BLaER1 treated with 17β-estradiol and CSF1 and Interleukin-3, amounts not matched to agents 10 nM and 100 nM (cell line): ENCODE data around the gene LIMS1.
"Not testable (repeated sequence)": the region's sequence is repeated elsewhere in the genome, so short reads cannot be mapped to it uniquely, and the experiment has no call there.

ENCODE experiments used
- H3K27ac ChIP-seq, 11 experiments: shearing (Covaris generic); formaldehyde crosslinking; 2 replicates each; pipeline ENCODE4 v1.8.1; 2022
- H3K27me3 ChIP-seq, 11 experiments: shearing (Covaris generic); formaldehyde crosslinking; 2 replicates each; pipeline ENCODE4 v1.8.1; 2022
- H3K36me3 ChIP-seq, 11 experiments: shearing (Covaris generic); formaldehyde crosslinking; 2 replicates each; pipeline ENCODE4 v1.8.1; 2022
- H3K4me1 ChIP-seq, 10 experiments: shearing (Covaris generic); formaldehyde crosslinking; 2 replicates each; pipeline ENCODE4 v1.8.1; 2022
- H3K4me2 ChIP-seq, 11 experiments: shearing (Covaris generic); formaldehyde crosslinking; 2 replicates each; pipeline ENCODE4 v1.8.1; 2022
- H3K4me3 ChIP-seq, 10 experiments: shearing (Covaris generic); formaldehyde crosslinking; 2 replicates each; pipeline ENCODE4 v1.8.1; 2022
- H3K9ac ChIP-seq, 11 experiments: shearing (Covaris generic); formaldehyde crosslinking; 2 replicates each; pipeline ENCODE4 v1.8.1; 2022
- H3K9me3 ChIP-seq, 11 experiments: shearing (Covaris generic); formaldehyde crosslinking; replicated peaks in 1 of 11; 2 replicates each; pipeline ENCODE4 v1.8.1; 2022
- H4K20me1 ChIP-seq, 11 experiments: shearing (Covaris generic); formaldehyde crosslinking; 2 replicates each; pipeline ENCODE4 v1.8.1; 2022
- Cebpa-rat ChIP-seq, 11 experiments: shearing (Covaris generic); IDR thresholded peaks; 2 replicates each; pipeline ENCODE4 v1.8.1; 2022

LIMS1 gene

DNA sequence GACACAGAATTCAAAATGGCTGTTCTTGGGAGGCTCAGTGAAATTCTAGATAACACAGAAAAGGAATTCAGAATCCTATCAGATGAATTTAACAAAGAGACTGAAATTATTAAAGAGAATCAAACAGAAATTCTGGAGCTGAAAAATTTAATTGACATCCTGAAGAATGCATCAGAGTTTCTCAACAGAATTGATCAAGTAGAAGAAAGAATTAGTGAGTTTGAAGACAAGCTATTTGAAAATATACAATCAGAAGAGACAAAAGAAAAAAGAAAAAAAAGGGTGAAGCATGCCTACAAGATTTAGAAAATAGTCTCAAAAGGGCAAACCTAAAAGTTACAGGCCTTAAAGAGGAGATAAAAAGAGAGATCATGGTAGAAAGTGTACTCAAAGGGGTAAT lies 173.0 kb downstream of the LIMS1 start:
- Histone ChIP-seq H3K36me3 (no peaks in the 10 kb centered on the region), H3K4me2 (no peak overlapping the region), H3K4me3 (no peak overlapping the region), H3K9ac (no peak overlapping the region), H3K27me3 (no peaks in the 10 kb centered on the region), H3K4me1 (peaks cover under 1 to 7% (median 2%) of the 10 kb centered on the region in 10 experiments; a peak in 18 of 20 replicates), H3K9me3 (peaks cover 20 to 34% (median 30%) of the 10 kb centered on the region in 11 experiments), H3K27ac (no peak overlapping the region), H4K20me1 (no peaks in the 10 kb centered on the region)
- no peak for TF ChIP-seq Cebpa-rat (IDR thresholded peaks at IDR 0.05)

DNA sequence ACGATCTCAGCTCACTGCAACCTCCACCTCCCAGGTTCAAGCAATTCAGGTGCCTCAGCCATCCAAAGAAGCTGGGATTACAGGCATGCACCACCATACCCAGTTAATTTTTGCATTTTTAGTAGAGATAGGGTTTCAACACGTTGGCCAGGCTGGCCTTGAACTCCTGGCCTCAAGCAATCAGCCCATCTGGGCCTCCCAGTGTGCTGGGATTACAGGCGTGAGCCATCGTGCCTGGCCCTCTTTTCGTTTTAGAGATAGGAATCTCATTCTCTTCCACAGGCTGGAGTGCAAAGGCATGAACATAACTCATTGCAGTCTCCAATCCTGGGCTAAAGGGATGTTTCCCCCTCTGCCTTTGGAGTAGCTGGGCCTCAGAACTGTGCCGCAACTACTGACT lies 182.7 kb downstream of the LIMS1 start:
- H3K4me3 ChIP-seq, H3K9ac ChIP-seq, H3K27me3 ChIP-seq, H3K36me3 ChIP-seq, H3K27ac ChIP-seq, H3K4me2 ChIP-seq, H3K9me3 ChIP-seq: not testable (repeated sequence)
- H4K20me1 ChIP-seq, result peaks cover 4 to 16% (median 12%) of the 10 kb centered on the region in 11 experiments; a peak in 16 of 22 replicates
- peaks cover 10 to 19% (median 15%) of the 10 kb centered on the region in 10 experiments for H3K4me1 ChIP-seq

DNA sequence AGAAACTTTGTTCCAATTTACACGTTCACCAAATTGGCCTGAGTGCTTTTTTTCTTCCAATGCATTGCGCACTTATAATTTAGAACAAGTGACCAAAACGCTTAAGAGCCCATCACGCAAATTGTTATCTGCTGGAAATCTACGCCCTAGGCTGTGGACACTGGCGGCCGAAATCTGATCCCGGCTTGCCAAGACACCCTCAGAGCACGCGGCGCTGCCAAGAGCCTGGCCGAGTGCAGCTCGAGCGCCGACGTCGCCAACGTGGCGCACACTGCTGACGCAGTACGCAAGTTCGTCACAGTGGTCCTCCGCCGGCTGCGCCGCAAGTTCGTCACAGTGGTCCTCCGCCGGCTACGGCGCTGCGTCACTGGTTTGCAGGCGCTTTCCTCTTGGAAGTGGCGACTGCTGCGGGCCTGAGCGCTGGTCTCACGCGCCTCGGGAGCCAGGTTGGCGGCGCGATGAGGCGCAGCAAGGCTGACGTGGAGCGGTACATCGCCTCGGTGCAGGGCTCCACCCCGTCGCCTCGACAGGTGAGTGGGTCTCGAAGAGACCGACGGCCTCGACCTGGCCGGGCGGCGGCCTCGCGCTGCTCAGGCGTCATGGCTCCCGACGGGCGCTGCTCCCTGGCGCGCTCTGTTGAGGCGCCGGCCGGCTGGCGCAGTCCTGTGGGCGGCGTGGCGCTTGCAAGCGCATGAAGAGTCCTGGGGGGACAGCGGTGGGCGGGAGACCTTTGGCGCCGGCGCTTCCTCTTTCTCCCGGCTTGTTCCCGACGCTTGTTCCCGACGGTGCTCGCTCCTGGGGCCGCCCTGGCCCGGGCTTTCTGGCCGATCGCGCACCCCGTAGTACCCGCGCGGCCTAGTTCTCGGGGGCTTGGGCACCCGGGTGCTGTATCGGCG lies 185.1 kb downstream of the LIMS1 start, which contains the start of gene RANBP2:
TSS of gene RANBP2 (plus strand) at position 334 of the 896 bp plus-strand sequence. CDS start at position 459, 125 bp downstream.
- Histone ChIP-seq H3K27me3 (no peaks in the 10 kb centered on the region), H3K4me1 (peaks cover 23 to 38% (median 30%) of the 10 kb centered on the region in 10 experiments), H3K9ac (peak within 1 kb of the TSS; percentile 88 to 97 (median 93)), H4K20me1 (peaks cover 20 to 39% (median 29%) of the 10 kb centered on the region in 11 experiments; a peak in 21 of 22 replicates), H3K36me3 (no peaks in the 10 kb centered on the region), H3K9me3 (no peaks in the 10 kb centered on the region), H3K4me2 (peak within 1 kb of the TSS; percentile 76 to 92 (median 90)), H3K4me3 (peak within 1 kb of the TSS; percentile 71 to 98 (median 88)), H3K27ac (peak within 1 kb of the TSS; percentile 85 to 95 (median 90))
- TF ChIP-seq Cebpa-rat (IDR thresholded peaks at IDR 0.05), result no peak

DNA sequence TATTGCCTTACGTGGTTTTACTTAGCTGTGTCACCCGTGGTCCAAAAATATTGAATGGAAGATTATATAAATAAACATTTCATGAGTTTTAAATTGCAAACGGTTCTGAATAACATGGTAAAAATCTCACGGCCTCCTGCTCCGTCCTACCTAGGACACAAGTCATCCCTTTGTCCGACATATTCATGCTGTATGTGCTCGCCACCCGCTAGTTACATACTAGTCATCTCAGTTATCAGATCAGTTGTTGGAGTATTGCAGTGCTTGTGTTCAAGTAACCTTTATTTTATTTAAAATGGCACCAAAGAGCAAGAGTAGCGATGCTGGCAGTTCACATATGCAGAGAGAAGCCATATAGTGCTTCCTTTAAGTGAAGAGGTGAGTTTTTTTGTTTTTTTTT lies 191.8 kb downstream of the LIMS1 start:
- H3K27ac ChIP-seq, H3K9me3 ChIP-seq, H3K9ac ChIP-seq, H3K36me3 ChIP-seq, H3K4me3 ChIP-seq, H3K27me3 ChIP-seq: not testable (repeated sequence)
- H4K20me1 ChIP-seq, result peaks cover 45 to 85% (median 70%) of the 10 kb centered on the region in 11 experiments; a peak in 21 of 22 replicates
- H3K4me2 ChIP-seq, result peak overlapping the region in 3 of 11 experiments; percentile 31 to 60 (median 35); a peak in 3 of 22 replicates
- H3K4me1 ChIP-seq, result peaks cover 17 to 44% (median 22%) of the 10 kb centered on the region in 10 experiments

DNA sequence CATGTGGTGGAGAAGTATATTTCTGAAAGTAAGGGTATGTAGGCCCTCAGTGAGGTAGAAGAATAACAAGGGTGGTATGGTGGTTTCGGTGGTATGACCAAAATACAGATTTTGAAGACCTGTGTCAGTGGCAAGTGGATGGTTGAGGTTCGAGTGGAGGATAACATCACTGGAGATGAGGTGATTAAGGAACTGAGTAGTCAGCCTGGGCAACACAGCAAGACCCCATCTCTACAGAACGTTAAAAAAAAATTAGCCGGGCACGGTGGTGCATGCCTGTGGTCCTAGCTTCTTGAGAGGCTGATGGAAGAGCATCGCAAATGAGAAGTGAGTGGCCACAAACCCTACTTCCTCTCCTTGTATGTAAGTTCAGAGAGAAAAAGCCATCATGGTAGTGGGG lies 200.4 kb downstream of the LIMS1 start:
- Histone ChIP-seq H4K20me1 (peaks cover 0 to 20% (median 2%) of the 10 kb centered on the region in 11 experiments; a peak in 12 of 22 replicates), H3K36me3 (peaks cover 40 to 68% (median 54%) of the 10 kb centered on the region in 11 experiments)
- not testable (repeated sequence) for H3K27me3 ChIP-seq, H3K27ac ChIP-seq, H3K4me3 ChIP-seq, H3K4me1 ChIP-seq, H3K9ac ChIP-seq, H3K4me2 ChIP-seq, H3K9me3 ChIP-seq
